Activated naive CD8-positive, alpha-beta T cell treated with anti-CD3 and anti-CD28 coated beads, Interleukin-2, amount 50 U/mL, for 16 hours (primary cell): ENCODE measurements around the gene FBXW5.

Source experiments
- DNase-seq: peaks from one replicate; pipeline ENCODE4 v3.0.0-alpha.2; 2020; ENCODE audit warnings: low read depth, low spot score

FBXW5 gene

GRCh38 chr9:136947955-136948510 is 3.5 kb upstream of the FBXW5 start:
- DNase-seq = no peak

DNA sequence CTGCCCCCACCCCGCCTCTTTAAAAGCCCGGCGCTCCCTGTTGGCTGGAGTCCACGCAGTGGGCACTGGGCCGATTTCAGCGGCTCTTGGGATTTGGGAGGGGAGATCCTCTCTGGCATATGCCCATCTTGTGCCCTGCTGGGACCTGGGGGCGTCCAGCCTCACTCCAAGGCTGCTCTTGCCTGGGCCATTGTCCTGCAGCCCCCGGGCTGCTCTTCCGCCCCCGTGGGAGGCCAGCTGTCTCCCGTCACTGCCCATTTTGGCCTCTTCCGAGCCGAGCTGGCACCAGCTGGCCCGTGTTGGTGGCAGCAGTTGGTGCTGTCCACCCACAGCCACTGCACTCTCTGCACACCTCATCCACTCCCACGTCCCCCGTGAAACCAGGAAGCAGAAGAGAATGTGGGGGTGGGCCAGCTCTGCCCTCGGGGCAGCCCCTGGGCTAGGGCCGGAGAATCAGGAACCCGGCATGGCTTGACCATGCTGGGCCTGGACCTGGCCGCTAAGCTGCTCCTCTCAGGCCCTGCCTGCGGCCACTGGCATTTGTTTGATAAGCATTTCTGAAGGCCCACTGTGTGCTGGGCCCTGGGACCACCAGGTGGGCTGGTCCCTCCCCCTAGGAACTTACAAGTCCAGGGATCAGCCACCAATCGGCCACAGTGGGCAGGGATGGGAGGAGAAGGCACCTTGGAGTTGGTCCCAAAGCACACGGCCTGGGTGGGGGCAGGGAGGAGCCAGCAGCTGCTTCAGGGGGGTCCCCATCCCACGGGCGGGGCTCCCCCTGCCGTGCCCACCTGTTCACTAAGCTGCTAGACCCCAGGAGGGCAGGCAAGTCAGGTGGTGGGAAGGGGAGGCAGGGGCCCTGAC is 2.7 kb upstream of the FBXW5 start:
- DNase-seq = no peak

GRCh38 chr9:136946228-136947027 is 1.9 kb upstream of the FBXW5 start:
- no peak for DNase-seq

DNA sequence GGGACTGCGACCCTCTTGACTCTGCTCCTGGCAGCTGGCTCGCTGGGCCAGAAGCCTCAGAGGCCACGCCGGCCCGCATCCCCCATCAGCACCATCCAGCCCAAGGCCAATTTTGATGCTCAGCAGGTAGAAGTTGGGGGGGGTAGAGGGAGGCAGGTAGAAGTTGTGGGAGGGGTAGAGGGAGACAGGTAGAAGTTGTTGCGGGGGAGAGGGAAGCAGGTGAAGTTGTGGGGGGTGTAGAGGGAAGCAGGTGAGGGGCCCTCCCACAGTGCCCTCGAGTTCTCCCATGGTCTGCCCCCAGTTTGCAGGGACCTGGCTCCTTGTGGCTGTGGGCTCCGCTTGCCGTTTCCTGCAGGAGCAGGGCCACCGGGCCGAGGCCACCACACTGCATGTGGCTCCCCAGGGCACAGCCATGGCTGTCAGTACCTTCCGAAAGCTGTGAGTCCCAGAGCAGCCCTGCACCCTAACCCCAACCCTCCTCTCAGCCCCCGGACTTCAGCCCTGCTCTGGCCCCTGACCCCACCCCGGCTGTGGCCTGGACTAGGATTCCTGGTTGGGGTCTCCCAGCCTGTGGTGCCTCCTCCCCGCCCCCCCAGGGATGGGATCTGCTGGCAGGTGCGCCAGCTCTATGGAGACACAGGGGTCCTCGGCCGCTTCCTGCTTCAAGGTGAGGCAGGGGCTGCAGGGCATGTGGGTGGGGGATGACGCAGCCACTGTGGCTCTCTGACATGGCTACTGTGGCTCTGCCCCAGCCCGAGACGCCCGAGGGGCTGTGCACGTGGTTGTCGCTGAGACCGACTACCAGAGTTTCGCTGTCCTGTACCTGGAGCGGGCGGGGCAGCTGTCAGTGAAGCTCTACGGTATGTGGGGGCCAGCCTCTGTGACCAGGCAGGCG is 1.0 kb upstream of the FBXW5 start:
- no peak for DNase-seq

- no peak for DNase-seq
Measured at GRCh38 chr9:136944212-136944518, 373 bp downstream of the FBXW5 start.

- DNase-seq = no peak
Measured at GRCh38 chr9:136943291-136944211, 987 bp downstream of the FBXW5 start.

GRCh38 chr9:136942881-136943230 is 1.7 kb downstream of the FBXW5 start:
- DNase-seq = no peak

GRCh38 chr9:136942112-136942880 is 2.2 kb downstream of the FBXW5 start:
- no peak for DNase-seq

- no peak for DNase-seq
Measured at GRCh38 chr9:136941231-136942111, 3.1 kb downstream of the FBXW5 start.

- DNase-seq = no peak
Measured at GRCh38 chr9:136940526-136941230, 3.9 kb downstream of the FBXW5 start.

DNA sequence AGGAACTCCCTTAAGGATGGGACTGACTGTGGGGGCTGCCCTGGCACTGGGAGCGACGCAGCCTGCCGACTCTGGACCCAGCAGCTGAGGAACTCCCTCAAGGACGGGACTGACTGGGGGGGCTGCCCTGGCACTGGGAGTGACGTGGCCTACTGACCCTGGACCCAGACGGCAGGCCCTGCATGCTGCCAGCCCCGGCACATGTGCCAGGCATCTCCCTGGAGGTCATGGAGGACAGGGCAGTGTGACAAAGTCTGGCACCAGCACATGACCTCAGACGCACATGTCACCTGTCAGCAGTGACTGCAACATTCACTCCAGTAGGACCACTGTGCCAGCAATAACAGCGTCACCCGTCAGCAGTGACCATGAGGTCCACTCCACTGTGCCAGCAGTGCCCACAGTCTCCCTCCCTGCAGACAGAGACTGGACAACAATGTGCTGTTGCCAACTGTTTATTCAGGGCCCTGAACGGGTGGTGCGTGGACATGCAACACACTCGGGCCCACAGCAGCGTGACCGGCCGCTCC is 4.5 kb downstream of the FBXW5 start:
- DNase-seq = no peak

DNA sequence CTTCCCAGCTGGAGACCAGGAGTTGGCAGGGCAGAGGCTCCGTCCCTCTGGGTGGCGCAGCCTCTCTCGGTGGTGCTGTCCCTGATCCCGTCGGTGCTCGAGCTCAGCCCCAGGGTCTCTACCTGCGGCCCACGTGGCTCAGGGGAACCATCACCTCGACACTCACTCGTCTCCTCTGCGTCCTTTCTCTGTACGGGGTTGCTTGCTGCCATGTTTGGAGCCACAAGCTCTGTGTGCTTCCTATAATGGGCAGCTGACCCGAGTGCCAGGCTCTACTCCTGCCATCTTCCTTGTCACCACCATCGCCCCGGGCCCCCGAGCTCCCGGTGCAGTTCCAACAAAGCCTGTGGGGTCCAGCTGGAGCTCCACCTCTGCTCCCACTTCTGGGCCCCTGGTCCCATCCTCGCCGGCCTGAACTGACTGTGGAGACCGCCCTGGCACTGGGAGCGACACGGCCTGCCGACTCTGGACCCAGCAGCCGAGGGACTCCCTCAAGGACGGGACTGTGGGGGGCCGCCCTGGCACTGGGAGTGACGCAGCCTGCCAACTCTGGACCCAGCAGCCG is 5.0 kb downstream of the FBXW5 start:
- no peak for DNase-seq

DNA sequence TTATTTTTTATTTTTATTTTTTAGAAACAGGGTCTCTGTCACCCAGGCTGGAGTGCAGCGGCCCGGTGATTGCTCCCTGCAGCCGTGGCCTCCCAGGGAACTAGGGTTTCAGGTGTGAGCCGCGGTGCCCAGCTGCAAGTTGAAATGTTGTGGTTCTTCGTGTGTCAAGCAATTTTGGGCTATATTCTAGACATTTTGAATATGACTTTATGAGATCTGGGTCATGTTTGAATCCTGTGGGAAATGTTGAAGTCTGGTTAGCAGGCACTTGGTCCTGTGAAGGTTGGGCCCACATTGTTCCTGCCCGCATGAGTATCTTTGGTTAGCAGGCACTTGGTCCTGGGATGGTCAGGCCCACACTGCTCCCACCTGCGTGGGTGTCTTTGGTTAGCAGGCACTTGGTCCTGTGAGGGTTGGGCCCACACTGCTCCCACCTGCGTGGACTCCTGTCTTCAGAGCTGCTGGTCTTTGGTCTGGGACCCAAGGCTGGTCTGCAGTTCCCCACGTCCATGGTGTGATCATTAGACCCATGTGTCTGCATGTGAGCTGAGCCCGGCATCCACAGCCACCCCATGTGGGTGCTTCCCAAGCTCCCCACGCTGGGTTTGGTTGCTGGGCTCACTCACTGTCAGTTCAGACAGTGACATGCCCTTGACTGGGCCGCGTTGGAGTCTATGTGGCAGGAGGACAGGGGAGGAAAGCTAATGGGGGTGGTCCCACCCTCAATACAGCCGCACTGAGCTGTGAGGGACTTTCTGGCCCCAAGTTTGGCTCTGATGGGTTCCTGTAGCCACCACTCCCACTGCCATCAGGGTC is 7.1 kb downstream of the FBXW5 start:
- DNase-seq = no peak

DNA sequence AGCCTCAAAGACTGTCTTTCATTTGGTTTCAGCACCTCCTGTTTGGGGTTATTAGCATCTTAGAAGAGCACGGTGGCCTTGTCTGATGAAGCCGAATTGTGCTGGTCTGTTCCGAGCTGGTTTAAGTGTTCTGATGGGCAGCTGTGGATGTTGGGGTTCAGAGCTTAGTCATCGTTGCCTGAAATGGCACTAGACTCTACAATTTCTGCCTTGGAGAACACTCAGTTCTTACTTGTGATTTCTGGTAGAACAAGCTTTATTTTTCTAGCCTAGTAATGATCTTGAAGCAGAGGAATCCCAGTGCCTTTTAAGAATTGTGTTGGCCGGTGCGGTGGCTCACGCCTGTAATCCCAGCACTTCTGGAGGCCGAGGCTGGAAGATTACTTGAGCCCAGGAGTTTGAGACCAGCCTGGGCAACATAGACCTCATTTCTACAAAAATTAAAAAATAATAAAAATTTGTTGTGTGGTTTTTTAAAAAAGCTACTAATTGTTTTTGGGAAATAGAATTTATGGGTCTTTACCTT is 7.8 kb downstream of the FBXW5 start:
- no peak for DNase-seq

- DNase-seq = no peak
Measured at GRCh38 chr9:136935651-136936050, 8.9 kb downstream of the FBXW5 start.

DNA sequence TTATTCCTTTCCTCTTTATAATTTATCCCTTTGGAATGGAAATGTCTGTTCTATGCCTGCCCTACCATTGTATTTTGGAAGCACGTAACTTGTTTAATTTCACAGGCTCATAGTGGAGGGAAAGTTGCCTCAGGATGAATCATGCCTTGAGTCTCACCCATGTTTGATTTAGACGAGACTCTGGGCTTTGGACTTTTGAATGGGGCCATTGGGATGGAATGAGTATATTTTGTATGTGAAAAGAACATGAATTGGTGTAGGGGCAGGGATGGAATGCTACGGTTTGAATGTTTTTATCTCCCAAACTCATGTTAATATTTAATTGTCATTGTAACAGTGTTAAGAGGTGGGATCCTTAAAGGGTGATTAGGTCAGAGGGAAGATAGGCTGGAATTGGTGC is 10.3 kb downstream of the FBXW5 start:
- DNase-seq = no peak
